ENCODE data around the gene SKI. TPM values are rescaled to one million over a fixed set of nuclear protein-coding genes. Genes with fewer than 3 reads are reported as not detected.
"Not testable (repeated sequence)": the region's sequence is repeated elsewhere in the genome, so short reads cannot be mapped to it uniquely, and the experiment has no call there.

The SKI gene
- total RNA-seq, 1 donor from 2014 or later = 77.5 TPM

GRCh38 chr1:2242814-2243725, 15.0 kb downstream of the SKI start:
- DNase-seq (ENCODE audit: low spot score) = no peak

- DNase-seq (ENCODE audit: low spot score) = not testable (repeated sequence)
Observed at GRCh38 chr1:2247045-2247394, 18.9 kb downstream of the SKI start.

GRCh38 chr1:2247760-2248126, 19.6 kb downstream of the SKI start:
- DNase-seq (ENCODE audit: low spot score) = no peak

GRCh38 chr1:2248127-2248826, 20.2 kb downstream of the SKI start:
- no peak for DNase-seq (ENCODE audit: low spot score)

GRCh38 chr1:2248854-2249558, 20.9 kb downstream of the SKI start:
- DNase-seq (ENCODE audit: low spot score) = no peak

- no peak for DNase-seq (ENCODE audit: low spot score)
Observed at GRCh38 chr1:2249559-2249906, 21.4 kb downstream of the SKI start.

GRCh38 chr1:2250721-2251281, 22.7 kb downstream of the SKI start:
- no peak for DNase-seq (ENCODE audit: low spot score)

- no peak for DNase-seq (ENCODE audit: low spot score)
Observed at GRCh38 chr1:2251363-2251762, 23.2 kb downstream of the SKI start.

GRCh38 chr1:2251786-2252185, 23.7 kb downstream of the SKI start:
- DNase-seq (ENCODE audit: low spot score) = no peak

- no peak for DNase-seq (ENCODE audit: low spot score)
Observed at GRCh38 chr1:2252423-2252822, 24.3 kb downstream of the SKI start.

- DNase-seq (ENCODE audit: low spot score) = no peak
Observed at GRCh38 chr1:2253036-2253796, 25.1 kb downstream of the SKI start.

- no peak for DNase-seq (ENCODE audit: low spot score)
Observed at GRCh38 chr1:2253797-2254480, 25.8 kb downstream of the SKI start.

- no peak for DNase-seq (ENCODE audit: low spot score)
Observed at GRCh38 chr1:2255047-2255419, 26.9 kb downstream of the SKI start.

- DNase-seq (ENCODE audit: low spot score) = no peak
Observed at GRCh38 chr1:2255420-2256369, 27.6 kb downstream of the SKI start.

GRCh38 chr1:2256435-2257244, 28.5 kb downstream of the SKI start:
- no peak for DNase-seq (ENCODE audit: low spot score)

GRCh38 chr1:2257245-2257627, 29.1 kb downstream of the SKI start:
- no peak for DNase-seq (ENCODE audit: low spot score)

GRCh38 chr1:2258122-2258681, 30.1 kb downstream of the SKI start:
- DNase-seq (ENCODE audit: low spot score) = no peak

- DNase-seq (ENCODE audit: low spot score) = no peak
Observed at GRCh38 chr1:2258996-2259395, 30.9 kb downstream of the SKI start.

Data from ureter (tissue), 1 donor.